Stimulated activated CD8-positive, alpha-beta memory T cell treated with anti-CD3 and anti-CD28 coated beads, Interleukin-15, amount 100 ng/mL, for 1 hour (primary cell): ENCODE data around the gene GPR152.

Source experiments
- DNase-seq: peaks from one replicate; pipeline ENCODE4 v3.0.0-alpha.2; 2020; ENCODE audit warnings: low read depth

The GPR152 gene

DNA sequence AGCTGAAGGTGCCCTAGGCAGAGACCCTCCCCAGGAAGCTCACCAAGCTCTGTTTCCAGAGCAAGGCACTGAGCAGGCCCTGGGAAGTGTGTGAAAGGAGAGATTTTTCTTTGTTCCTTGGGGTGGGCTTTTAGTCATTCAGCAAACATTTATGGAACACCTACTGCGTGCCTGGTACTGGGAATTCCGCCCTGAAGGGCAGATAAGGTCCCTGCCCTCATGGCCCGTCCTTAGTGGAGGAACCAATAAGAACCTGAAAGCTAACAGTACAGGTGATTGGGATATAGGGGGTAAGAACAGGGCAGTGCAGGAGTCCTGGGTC lies 12.6 kb upstream of the GPR152 start:
- no peak for DNase-seq

DNA sequence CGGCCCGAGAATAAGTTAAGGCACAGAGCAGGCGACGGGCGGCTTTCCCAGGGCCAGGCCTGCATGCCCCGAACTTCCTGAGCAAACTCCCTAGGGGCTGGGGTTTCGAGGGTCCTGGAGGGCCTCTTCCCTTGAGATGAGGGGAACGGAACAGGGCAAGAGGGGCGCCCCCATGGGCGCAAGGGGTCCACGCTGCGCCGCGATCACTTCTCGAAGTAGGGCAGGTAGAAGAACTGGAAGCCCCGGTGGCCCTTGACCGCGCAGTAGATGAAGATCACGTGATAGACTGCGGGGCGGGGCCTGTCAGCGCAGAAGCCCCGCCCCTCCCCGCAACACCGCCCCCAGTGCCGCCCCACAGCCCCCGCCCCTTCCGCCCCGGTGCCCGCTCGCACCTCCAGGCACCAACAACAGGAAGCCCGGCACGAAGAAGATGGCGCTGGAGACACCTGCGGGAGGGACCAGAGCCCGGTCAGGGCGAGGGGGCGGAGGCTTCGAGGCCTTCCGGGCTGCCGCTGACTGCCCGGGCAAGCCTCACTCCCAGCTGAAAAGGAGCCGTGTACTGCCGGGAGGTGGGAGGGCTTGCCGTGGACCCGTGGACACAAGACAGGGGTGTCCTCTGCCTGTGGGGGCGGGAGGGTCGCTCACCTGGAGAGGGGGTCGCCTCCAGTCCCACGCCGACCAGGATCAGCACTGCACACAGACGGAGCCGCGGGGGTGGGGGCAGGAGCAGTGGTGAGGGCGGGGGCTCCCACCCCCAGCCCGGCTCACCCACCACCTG lies 12.1 kb upstream of the GPR152 start:
- peak; percentile 83 for DNase-seq

DNA sequence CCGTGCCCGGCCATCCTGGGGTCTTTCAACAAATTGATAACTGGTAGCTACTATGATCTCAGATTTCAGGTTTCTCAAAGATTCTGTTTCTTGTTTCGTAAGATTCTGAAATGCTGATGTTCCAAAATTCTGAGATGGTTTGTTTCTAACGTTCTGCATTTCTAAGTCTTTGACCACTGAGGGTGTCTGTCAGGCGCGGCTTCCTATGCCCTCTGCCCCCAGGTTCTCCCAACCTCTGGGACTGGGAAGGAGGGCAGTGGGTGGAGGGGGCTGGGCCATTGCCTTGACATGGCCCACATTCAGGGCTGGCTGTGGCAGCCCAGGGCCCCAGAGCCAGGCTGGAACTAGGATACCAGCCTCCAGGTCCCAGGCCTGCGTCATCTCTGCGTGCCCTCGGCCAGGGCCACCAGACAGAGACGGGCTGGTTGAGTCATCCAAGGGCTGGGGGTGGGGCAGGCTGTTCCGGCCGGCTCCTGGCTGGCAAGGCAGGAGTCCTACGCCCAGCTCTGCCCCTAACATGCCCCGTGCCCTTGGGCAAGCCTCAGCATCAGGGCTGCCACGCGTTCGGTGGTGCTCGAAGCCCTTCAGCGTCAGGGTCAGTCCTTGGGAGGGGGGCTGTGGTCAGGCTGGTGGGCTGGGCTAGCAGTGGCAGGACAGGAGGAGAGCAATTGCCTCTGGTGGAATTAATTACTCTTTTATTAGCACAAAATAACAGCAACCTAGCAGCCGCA lies 11.3 kb upstream of the GPR152 start:
- DNase-seq = no peak

DNA sequence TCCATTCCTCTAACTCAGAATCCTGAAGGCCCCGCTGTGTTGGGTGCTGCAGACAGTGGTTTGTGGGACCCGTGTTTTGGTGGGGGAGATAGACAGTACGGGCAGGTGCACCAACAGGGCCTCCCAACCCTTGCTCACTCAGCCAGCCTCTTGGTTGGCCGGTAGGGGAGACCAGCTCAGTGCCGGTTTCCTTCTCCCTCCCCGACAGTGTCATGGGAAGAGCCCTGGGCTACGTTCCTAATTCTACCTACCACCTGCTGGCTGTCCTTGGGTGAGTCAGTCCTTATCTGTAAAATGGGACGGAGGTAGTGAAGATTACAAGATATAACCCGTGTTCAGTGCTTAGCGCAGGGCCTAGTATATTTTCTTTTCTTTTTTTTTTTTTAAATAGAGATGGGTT lies 10.7 kb upstream of the GPR152 start:
- DNase-seq = no peak

DNA sequence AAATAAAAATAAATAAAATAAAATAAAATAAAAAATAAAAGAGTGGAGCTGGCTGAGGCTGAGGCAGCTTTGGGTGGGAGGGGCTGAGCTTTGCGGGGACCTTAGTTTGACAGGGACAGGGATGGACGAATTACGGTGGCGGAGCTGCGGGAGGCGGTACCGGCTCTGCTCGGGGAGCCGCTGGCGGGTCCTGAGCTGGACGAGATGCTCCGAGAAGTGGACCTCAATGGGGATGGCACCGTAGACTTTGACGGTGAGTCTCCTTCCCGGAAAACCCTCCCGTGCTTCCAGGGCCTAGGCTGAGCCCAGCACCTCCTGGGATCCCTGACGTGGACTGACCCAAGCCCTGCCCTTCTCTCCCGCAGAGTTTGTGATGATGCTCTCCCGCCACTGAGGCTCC lies 5.7 kb upstream of the GPR152 start:
- DNase-seq = no peak

DNA sequence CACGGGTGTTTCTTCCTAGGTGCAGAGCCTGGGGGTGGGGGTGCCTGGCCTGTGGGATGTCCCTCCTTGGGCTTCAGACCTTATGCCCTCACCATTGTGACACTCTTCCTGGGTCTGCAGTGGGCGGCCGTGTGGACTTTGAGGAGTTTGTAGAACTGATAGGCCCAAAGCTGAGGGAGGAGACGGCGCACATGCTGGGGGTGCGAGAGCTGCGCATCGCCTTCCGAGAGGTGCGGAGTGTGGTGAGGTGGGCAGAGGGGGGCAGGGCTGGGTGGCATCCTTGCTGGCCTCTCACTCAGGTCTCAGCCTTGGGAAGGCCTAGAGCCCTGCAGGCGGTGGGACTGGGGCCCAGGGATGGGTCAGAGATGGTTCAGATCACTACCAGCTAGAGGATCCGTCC lies 4.9 kb upstream of the GPR152 start:
- no peak for DNase-seq

DNA sequence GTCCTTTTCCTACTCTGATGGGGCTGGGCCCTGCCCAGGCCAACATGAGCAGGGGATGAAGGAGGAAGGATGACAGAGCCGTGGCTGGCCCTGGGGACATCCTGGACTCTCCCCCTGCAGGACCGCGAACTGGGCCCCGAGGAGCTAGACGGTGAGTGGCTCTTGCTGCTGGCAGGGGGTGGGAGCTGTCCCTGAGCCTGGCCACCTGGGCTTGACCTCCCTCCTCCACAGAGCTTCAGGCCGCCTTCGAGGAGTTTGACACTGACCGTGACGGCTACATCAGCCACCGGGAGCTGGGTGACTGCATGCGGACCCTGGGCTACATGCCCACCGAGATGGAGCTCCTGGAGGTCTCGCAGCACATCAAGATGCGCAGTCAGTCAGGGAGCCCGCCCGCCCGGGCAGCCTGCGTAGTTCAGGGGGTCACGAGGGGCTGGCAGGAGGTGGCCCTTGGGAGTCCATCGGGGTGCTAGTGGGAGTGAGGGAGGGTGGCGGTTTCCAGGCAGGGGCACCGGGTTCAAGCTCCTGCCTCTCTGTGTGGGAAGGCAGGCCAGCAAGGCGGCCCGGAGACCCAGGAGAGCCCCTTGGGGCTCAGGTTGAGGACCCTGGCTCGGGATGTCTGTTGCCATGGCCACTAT lies 3.7 kb upstream of the GPR152 start:
- DNase-seq = no peak

DNA sequence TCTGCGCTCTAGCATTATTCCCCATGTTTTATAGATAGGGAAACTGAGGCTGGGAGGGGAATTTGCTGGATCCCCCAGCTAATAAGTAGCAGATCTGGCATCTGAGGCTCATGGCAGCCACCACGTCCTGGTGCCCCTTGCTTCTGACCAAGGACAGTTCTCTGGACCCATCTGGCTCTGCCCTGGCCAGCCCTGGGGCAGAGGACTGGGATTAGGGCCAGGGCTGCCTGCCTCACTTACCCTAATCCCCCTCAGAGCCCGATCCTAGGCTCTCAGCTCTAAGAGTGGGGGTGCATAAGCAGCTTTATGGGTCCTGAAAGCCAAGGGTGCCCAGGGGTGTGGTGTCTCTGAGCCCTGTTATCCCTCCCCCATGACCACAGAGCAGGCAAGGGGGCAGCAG lies 2.5 kb upstream of the GPR152 start, which contains the start of gene CABP4:
Gene CABP4 (plus strand): TSS at position 301 of the 400 bp plus-strand sequence. CDS start 70 bp downstream, at position 371.
- no peak for DNase-seq

DNA sequence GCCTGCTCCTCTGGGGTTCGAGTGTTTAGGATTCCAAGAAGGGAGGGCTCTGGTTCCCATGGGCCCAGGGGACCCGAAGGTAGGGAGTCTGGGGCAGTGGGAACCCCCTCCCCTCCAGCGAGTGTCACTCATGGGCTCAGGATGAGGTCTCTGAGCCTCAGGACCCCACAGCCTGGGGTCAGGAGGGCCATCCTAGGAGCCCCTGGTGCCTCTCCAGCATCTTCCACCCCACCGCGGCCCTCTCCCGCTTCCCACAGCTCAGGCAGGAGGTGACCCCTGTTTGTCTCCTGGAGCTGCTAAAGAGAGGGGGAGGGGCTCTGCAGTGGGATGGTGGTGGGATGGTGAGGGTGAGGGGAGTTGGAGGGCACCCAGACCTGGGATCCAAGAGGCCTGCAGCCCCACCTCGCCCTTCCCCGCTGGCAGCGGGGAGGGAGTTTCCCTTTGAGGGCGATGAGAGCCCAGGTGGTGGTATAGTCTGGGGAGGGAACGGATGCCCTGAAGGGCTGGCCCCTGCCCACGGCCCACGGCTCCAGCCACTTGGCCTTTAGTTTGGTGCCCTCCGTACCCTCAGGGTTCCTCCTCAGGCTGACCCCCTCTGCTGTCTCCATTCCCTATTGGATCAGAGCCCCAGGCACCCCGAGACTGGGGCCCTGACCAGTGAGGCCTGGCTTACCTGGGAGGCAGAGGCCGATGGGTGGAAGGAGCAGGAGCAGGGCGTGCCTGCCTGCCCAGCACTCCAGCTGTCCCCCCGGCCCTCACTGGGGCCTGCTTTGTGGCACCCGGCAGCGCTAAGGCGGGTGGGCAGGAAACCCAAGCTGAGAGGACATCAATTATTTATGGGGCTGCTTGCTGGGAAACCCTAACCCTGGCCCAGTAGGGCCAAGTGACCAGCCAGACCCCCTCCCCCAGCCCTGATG lies 1.5 kb upstream of the GPR152 start:
- DNase-seq = no peak

DNA sequence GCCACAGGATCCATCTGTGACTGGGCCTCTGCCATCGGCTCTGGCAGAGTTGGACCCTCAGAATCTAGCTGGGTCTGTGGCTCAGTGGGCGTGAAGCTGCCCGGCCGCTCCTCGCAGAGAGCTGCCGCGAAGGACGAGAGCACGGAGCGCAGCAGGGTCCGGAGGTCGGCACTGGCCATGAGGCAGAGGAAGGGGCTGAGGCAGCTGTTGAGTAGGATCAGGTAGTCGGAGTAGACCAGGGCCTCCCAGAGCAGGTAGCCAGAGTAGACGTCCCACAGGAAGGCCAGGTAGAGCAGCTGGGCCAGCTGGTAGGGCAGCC lies 912 bp downstream of the GPR152 start:
- no peak for DNase-seq

DNA sequence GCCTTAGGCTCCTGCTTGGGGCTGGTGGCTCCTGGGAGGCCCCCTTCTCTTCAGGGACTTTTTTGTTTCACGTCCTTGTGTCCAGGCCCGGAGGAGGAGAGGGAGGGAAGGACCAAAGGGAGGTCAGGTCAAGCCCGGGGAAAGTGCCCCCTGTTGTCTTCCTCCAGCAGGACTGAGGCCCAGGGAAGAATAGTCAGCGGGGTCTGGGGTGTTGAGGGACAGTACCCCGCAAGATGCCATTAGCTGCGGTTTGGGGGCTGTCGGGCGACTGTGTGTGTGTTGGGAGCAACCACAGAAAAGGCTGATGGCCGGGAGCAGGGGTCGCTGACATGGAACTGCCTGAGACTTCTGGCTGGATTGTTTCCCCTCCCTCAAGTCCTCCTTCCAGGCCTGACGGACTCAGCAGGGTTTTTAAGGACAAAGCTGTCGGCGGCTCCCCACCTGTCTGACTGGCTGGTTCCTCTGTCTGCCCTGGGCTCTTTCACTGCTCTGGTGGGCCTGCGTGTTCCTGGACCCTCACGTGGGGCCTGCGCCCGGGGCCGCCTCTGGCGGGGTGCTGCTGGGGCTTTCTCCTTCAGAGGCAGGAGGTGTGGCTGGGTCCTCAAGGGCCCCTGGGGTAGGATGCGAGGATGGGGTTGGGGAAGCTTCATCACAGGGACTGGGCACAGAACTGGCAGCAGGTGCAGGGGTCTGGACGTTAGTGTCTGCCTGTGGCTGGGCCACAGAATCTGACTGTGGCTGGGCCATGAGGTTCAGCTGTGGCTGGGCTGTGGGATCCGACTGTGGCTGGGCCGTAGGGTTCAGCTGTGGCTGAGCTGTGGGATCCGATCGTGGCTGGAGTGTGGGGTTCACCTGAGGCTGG lies 1.5 kb downstream of the GPR152 start:
- DNase-seq = no peak

DNA sequence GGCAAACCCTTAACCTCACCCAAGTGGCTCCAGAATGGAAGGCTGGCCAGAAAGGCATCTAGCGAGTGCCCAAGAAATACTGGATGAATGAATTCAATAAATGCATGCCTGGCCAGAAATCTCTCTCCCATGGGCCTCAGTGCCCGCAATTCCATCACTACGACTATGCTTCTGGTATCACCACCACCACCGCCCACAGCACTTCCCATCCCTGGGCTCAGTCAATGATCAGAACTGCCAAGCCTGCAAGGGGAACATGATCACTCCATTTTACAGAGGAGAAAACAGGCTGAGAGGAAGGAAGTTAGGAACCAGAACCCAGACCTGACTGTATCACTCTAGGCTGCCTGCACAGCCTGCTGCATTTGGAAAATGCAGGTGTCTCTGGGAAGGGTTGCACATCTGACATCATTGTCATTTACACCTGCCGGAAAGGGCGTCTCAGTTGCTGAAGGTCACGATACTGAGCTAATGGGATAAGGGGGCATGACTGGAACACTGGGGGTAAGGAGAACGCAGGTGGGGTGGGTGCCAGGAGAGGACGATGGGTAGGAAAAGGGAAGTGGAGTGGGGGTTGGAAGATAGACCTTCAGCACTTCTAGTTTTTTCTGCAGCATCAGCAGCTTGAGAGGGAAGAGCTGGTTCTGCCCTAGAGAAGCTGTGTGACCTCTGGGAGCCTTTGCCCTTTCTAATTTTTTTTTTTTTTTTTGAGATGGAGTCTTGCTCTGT lies 3.2 kb downstream of the GPR152 start:
- DNase-seq = no peak

DNA sequence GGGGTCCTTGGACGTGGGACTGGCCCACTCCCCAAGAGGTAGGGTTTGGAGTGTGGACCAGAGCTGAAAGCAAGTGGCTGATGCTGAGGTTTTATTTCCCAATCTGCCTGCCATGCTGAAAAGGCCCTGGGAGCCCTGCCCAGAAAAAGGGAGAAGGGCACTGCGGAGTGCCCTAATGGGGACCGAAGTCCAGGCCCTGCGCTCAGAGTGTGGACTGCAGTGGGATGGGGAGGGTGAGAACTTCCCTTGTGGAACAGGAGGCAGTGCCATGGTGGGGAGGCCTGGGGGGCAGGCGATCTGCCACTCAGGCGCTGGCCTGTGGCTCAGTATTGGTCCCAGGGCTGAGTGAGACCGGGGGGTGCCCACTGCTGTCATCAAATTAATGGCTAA lies 4.3 kb downstream of the GPR152 start:
- no peak for DNase-seq

DNA sequence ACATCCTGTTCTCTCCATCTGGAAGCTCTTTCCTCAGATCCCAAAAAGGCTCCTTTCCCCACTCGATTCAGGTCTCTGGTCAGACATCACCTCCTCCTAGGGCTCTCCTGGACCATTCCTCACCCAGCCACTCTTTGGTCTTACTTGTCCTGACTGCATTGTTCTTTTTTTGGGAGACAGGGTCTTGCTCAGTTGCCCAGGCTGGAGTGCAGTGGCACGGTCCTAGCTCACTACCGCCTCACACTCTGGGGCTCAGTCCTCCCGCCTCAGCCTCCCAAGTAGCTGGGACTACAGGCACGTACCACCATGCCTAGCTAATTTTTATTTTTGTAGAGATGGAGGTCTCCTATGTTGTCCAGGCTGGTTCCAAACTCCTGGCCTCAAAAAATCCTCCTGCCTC lies 7.0 kb downstream of the GPR152 start:
- no peak for DNase-seq

DNA sequence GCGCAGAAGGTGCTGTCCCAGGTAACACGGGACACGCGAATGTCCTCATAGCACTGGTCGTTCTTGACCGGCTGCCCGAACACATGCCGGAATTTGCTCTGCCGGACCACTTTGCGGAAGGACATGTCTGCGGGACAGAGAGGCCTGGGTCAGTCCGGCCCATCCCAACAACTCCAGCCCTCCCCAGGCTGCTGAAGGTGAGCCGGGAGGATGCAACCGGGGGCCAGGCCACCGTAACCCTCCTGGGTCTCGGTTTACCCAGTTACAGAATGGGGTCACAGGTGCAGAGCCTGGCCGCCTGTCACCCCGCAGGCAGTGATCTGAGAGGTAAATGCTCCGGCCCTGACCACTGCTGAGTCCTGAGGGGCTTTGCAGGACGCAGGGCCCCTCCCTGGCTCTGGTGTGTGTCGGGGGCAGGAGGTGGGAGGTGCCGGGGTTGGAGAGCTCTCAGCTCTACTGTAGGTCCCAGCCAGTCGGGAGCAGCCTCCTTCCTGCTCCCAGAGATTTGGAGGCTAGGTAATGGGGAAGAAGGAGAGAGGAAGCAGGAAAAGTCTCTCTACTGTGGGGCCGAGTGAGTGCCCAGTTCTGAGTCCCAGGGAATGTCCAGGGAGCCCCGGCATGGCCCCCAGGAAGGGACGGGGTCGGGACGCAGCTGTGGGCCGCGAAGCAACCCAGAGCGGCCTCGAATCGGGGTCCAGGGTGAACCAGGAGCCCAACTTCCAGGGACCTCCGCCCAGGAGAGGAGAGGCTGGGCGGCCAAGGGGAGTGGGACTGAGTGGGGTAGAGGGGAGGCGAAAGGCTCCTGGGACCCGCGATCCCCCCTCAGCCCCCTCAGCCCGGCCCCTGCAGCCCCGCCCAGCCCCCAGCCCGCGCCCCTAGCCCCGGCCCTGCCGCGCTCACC lies 9.8 kb downstream of the GPR152 start:
- DNase-seq = no peak

DNA sequence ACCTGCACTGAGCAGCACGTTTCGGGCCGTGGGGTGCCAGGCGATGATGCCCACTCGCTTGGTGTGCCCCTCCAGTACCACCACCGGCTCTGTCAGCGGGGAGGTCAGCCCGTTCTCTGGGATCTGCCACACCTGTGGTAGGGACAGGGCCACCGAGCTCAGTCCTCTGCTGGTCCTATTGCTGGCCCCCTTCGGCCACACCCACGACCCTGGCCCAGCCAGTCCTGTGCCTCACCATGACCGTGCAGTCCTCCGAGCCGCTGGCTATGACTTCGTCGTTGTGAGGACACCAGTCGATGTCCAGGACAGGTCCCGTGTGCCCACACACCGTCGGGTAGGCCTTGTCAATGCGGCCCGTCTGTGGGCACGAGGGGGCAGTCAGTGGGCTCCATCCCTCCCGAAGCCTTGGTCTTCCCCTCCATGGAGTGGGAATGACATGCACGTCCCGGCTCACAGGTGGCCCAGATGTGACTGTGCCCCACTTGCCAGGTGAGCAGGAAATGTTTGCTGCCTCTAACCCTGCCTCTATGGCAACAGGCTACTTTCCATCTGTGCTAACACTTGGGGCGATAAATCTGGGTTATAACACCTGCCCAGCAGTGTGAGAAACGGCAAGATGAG lies 10.7 kb downstream of the GPR152 start:
- DNase-seq = no peak

DNA sequence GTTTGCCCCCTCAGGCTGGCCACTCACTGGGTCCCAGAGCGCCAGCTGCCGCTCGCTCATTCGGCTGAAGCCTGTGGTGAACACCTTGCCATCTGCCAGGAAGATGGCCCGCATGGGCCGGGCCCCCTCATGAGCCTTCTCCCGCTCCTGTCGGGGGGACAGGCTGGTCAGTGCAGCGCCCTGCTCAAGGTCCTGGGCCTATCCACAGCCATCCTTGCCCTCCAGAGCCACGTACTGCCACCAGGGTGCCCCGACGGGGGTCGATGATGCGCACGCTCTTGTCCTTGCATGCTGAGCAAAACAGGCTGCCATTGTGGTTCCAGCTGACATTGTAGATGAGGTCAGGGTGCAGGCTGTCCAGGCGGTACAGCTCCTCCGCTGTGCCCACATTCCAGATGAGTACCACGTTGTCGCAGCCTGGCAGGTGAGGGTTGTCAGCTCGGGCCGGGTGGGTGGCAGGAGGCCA lies 11.4 kb downstream of the GPR152 start:
- no peak for DNase-seq

DNA sequence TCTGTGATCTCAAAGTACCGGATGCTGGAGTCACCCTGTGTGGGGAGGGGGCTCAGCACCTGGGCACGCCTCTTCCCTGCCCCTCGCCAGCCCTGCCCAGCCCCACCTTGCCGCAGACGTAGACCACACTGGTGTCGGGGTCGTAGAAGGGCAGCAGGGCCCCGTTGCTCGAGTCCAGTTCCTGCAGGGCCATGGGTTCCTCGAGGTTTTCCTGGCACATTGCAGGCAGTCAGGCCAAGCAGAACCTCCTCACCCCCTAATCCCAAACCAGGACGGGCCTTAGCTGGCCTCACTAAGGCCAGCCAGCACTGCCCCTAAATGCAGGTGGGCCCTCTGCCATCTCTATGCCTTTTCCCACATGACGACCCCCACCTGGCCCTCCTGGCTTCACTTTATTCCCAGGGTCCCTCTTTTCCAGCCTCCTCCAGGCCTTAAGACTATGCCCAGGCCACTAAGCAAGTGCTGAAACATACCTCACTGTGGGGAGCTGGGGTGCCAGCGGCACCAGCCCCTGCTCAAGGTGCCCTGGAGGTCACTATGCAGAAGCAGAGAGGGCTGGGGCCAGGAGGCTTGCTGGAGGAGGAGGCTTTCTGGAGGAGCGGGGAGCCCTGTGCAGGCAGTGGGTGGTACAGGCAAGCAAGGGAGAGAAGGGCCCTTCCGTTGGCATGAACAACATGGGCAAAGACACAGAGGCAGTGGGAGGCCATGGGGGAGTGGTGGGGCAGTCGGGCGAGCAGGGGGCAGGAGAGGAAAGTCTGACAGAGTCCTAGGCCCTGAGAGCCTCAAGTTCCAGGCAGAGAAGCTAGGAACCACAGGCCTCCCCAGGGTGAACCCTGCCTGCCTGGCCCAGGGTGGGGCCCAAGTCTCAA lies 12.1 kb downstream of the GPR152 start:
- DNase-seq = no peak
